Osteoblast (primary cell): ENCODE results near the gene RARA. TPM values are rescaled to one million over a fixed set of nuclear protein-coding genes. Genes with fewer than 3 reads are reported as not detected.

Experiments
- DNase-seq: peaks from one replicate; pipeline ENCODE4 v3.0.0; 2011; ENCODE audit warnings: low spot score, mixed read lengths; ENCODE audit not compliant: insufficient read length; ENCODE audit errors: missing footprints
- H2AFZ ChIP-seq: 2 replicates; pipeline ENCODE4 v1.6.0; 2011; ENCODE audit warnings: mild to moderate bottlenecking, low read length
- H3K27ac ChIP-seq: 2 replicates; pipeline ENCODE4 v1.5.1; 2011; ENCODE audit warnings: mild to moderate bottlenecking, low read depth, low read length, moderate library complexity
- H3K27me3 ChIP-seq: 2 replicates; pipeline ENCODE4 v1.6.0; 2012; ENCODE audit warnings: mild to moderate bottlenecking, control low read depth, inconsistent platforms, low read length, moderate library complexity; ENCODE audit not compliant: insufficient read depth
- H3K36me3 ChIP-seq: 2 replicates; pipeline ENCODE4 v1.5.1; 2011; ENCODE audit warnings: mild to moderate bottlenecking, low read length, control low read depth, moderate library complexity; ENCODE audit not compliant: insufficient read depth
- H3K4me1 ChIP-seq: 2 replicates; pipeline ENCODE4 v1.5.1; 2011; ENCODE audit warnings: mild to moderate bottlenecking, low read length, control low read depth, moderate library complexity; ENCODE audit not compliant: insufficient read depth
- H3K4me2 ChIP-seq: 2 replicates; pipeline ENCODE4 v1.6.0; 2011; ENCODE audit warnings: mild to moderate bottlenecking, low read length; ENCODE audit not compliant: insufficient read depth
- H3K4me3 ChIP-seq: fragments of 200-600 bp; sonication (generic); 3 replicates; pipeline ENCODE4 v1.5.1; 2012; ENCODE audit warnings: mild to moderate bottlenecking, low read length, inconsistent platforms; ENCODE audit not compliant: insufficient read depth
- H3K79me2 ChIP-seq: 2 replicates; pipeline ENCODE4 v1.6.0; 2012; ENCODE audit warnings: mild to moderate bottlenecking, low read length, control low read depth, inconsistent platforms; ENCODE audit not compliant: insufficient read depth
- H3K9me3 ChIP-seq: 2 replicates; pipeline ENCODE4 v1.5.1; 2011; ENCODE audit warnings: low read depth, low read length, control low read depth
- H4K20me1 ChIP-seq: 2 replicates; pipeline ENCODE4 v1.6.0; 2012; ENCODE audit warnings: mild to moderate bottlenecking, low read length, control low read depth; ENCODE audit not compliant: insufficient read depth
- CTCF ChIP-seq: IDR thresholded peaks from 2 replicates; pipeline ENCODE4 v1.5.1; 2011; ENCODE audit warnings: mild to moderate bottlenecking, low read depth, low read length, moderate library complexity; ENCODE audit errors: extremely low read depth
- total RNA-seq: library from RNA; depleted of rRNA; stranded (reverse); fragments of >200 nt; gene quantifications from 2 replicates; pipeline ENCODE4 v1.2.3, GENCODE V29; 2012

The RARA gene
- total RNA-seq, 1 donor: 31.1 TPM

- Histone ChIP-seq H3K4me2 (no peak overlapping the region), H4K20me1 (peaks cover 66% of the 10 kb centered on the region), H3K9me3 (no peaks in the 10 kb centered on the region), H3K27ac (no peak overlapping the region), H2AFZ (no peak overlapping the region), H3K79me2 (peaks cover 95% of the 10 kb centered on the region), H3K4me1 (peaks cover 67% of the 10 kb centered on the region), H3K36me3 (peaks cover 15% of the 10 kb centered on the region), H3K27me3 (no peaks in the 10 kb centered on the region), H3K4me3 (no peak overlapping the region)
- no peak for TF ChIP-seq CTCF
- DNase-seq: peak; percentile 81
Observed at GRCh38 chr17:40346765-40347158, 37.8 kb downstream of the RARA start.

- no peak overlapping the region for H3K27ac ChIP-seq
- H3K4me1 ChIP-seq: peaks cover 65% of the 10 kb centered on the region
- no peak overlapping the region for H3K4me3 ChIP-seq
- no peaks in the 10 kb centered on the region for H3K9me3 ChIP-seq
- H3K79me2 ChIP-seq: peaks cover 90% of the 10 kb centered on the region
- H3K27me3 ChIP-seq: no peaks in the 10 kb centered on the region
- peak; percentile 72 for DNase-seq
- H3K36me3 ChIP-seq: peaks cover 23% of the 10 kb centered on the region
- no peak overlapping the region for H3K4me2 ChIP-seq
- no peak for TF ChIP-seq CTCF
- H2AFZ ChIP-seq: no peak overlapping the region
- H4K20me1 ChIP-seq: peaks cover 72% of the 10 kb centered on the region
Observed at GRCh38 chr17:40347319-40348135, 38.5 kb downstream of the RARA start.

GRCh38 chr17:40348136-40348504 is 39.1 kb downstream of the RARA start:
- Histone ChIP-seq H3K4me2 (no peak overlapping the region), H3K4me1 (peaks cover 59% of the 10 kb centered on the region), H3K9me3 (no peaks in the 10 kb centered on the region), H3K27me3 (no peaks in the 10 kb centered on the region), H3K4me3 (no peak overlapping the region), H2AFZ (no peak overlapping the region), H3K27ac (no peak overlapping the region), H4K20me1 (peaks cover 78% of the 10 kb centered on the region), H3K36me3 (peaks cover 29% of the 10 kb centered on the region), H3K79me2 (peaks cover 88% of the 10 kb centered on the region)
- peak; percentile 91 for DNase-seq
- TF ChIP-seq CTCF: no peak

- peaks cover 52% of the 10 kb centered on the region for H3K4me1 ChIP-seq
- TF ChIP-seq CTCF: no peak
- no peak overlapping the region for H3K4me2 ChIP-seq
- H3K27ac ChIP-seq: no peak overlapping the region
- no peaks in the 10 kb centered on the region for H3K27me3 ChIP-seq
- no peak overlapping the region for H3K4me3 ChIP-seq
- H3K9me3 ChIP-seq: no peaks in the 10 kb centered on the region
- H3K79me2 ChIP-seq: peaks cover 81% of the 10 kb centered on the region
- peaks cover 73% of the 10 kb centered on the region for H4K20me1 ChIP-seq
- H3K36me3 ChIP-seq: peaks cover 29% of the 10 kb centered on the region
- DNase-seq: peak; percentile 89
- no peak overlapping the region for H2AFZ ChIP-seq
Observed at GRCh38 chr17:40348562-40349476, 39.8 kb downstream of the RARA start.
